CD8-positive, alpha-beta memory T cell (primary cell): ENCODE data around the gene B3GALT4. TPM values are rescaled to one million over a fixed set of nuclear protein-coding genes. Genes with fewer than 3 reads are reported as not detected.
"Not testable (repeated sequence)": the region's sequence is repeated elsewhere in the genome, so short reads cannot be mapped to it uniquely, and the experiment has no call there.

Experiments
- CTCF ChIA-PET: fragments of 350-600 bp; sonication (Branson Sonifier 250); formaldehyde crosslinking; loops from one replicate; lab custom pipeline; 2021; ENCODE audit warnings: antibody characterized with exemption; lab: Charles Lee
- POLR2A ChIA-PET: fragments of 350-600 bp; sonication (Branson Sonifier 250); formaldehyde crosslinking; loops from one replicate; lab custom pipeline; 2021; ENCODE audit warnings: antibody characterized with exemption; lab: Charles Lee
- DNase-seq, 5 donors: peaks; one replicate each; pipeline versions ENCODE4 v3.0.0 to v3.0.0-alpha.2; 2020 to 2022; ENCODE audit warnings: mixed read lengths in 1 of 5
- H3K27ac ChIP-seq: one replicate; pipeline ENCODE4 v1.7.0; 2013; ENCODE audit warnings: low read depth, mild to moderate bottlenecking, low read length, moderate library complexity
- H3K27me3 ChIP-seq: 2 replicates; pipeline ENCODE4 v1.7.0; 2013; ENCODE audit warnings: low read length, mild to moderate bottlenecking; ENCODE audit not compliant: insufficient read depth, poor library complexity, severe bottlenecking
- H3K36me3 ChIP-seq: 2 replicates; pipeline ENCODE4 v1.7.0; 2013; ENCODE audit warnings: mild to moderate bottlenecking, low read length, moderate library complexity; ENCODE audit not compliant: insufficient read depth
- H3K4me1 ChIP-seq: 2 replicates; pipeline ENCODE4 v1.7.0; 2013; ENCODE audit warnings: mild to moderate bottlenecking, low read length, moderate library complexity; ENCODE audit not compliant: insufficient read depth
- H3K4me3 ChIP-seq: 2 replicates; pipeline ENCODE4 v1.7.0; 2013; ENCODE audit warnings: mild to moderate bottlenecking, low read length
- H3K9me3 ChIP-seq: 2 replicates; pipeline ENCODE4 v1.7.0; 2013; ENCODE audit warnings: mild to moderate bottlenecking, low read length
- H3K27ac Mint-ChIP-seq, 8 donors: one replicate each; pipeline ENCODE4 v1.8.0; 2020 to 2021; ENCODE audit warnings: mixed read lengths in 8 of 8, mild to moderate bottlenecking in 6 of 8, inconsistent platforms in 3 of 8, moderate library complexity in 3 of 8
- H3K27me3 Mint-ChIP-seq, 2 donors: one replicate each; pipeline ENCODE4 v1.8.0; 2020 to 2021; ENCODE audit warnings: mixed read lengths in 2 of 2, mild to moderate bottlenecking in 1 of 2, moderate library complexity in 1 of 2
- H3K36me3 Mint-ChIP-seq, 3 donors: one replicate each; pipeline ENCODE4 v1.8.0; 2020 to 2021; ENCODE audit warnings: mixed read lengths in 3 of 3, inconsistent platforms in 1 of 3, mild to moderate bottlenecking in 1 of 3
- H3K4me1 Mint-ChIP-seq, 3 donors: one replicate each; pipeline ENCODE4 v1.8.0; 2020 to 2021; ENCODE audit warnings: mixed read lengths in 3 of 3, inconsistent platforms in 1 of 3, mild to moderate bottlenecking in 1 of 3
- H3K4me3 Mint-ChIP-seq, 7 donors: one replicate each; pipeline ENCODE4 v1.8.0; 2020 to 2021; ENCODE audit warnings: mixed read lengths in 7 of 7, mild to moderate bottlenecking in 6 of 7, moderate library complexity in 4 of 7, inconsistent platforms in 2 of 7
- H3K9me3 Mint-ChIP-seq, 5 donors: one replicate each; pipeline ENCODE4 v1.8.0; 2020 to 2022; ENCODE audit warnings: mixed read lengths in 5 of 5, mild to moderate bottlenecking in 3 of 5, moderate library complexity in 2 of 5, inconsistent platforms in 1 of 5
- polyA plus RNA-seq: library from polyadenylated mRNA; unstranded; fragments of 300-500 nt; fragmentation: Illumina TruSeq; gene quantifications from one replicate; pipeline ENCODE4 v1.2.3, GENCODE V29; 2021
- total RNA-seq, 2 experiments: library from RNA; stranded (reverse); gene quantifications; one replicate each; pipeline ENCODE4 v1.2.3, GENCODE V29; 2021

Gene B3GALT4
- total and polyA plus RNA-seq, 3 experiments from 2014 or later: 6.1 to 35.3 (median 7.0) TPM

DNA sequence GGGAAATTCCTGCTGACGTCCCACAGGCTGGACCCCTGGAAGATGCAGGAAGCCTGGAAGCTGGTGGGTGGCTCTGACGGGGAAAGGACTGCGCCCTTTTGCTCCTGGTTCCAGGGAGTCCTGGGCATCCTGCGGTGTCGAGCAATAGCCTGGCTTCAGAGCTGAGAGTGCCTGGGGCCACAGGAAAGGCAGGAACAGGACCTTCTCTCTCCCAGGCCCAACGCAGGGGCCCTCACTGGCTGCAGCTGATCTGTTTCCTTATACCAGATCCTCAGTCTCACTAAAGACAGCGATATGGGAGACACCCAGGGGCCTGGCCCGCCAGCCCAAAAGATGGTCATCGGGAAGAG is 1.4 kb downstream of the B3GALT4 start:
- H3K4me1 Mint-ChIP-seq: peaks cover 50 to 83% (median 66%) of the 10 kb centered on the region in 3 donors
- peaks cover 29% of the 10 kb centered on the region for H3K36me3 ChIP-seq
- H3K27me3 ChIP-seq: no peaks in the 10 kb centered on the region
- CTCF ChIA-PET: interaction anchor here (0.8 to 3.8 kb wide), 7 partner anchors 10 to 112 kb away, joined by 3 to 38 read pairs (median 9); partner anchors contain the start of genes PFDN6, RGL2 and WDR46
- DNase-seq: no peak
- peaks cover 0 to 90% (median 18%) of the 10 kb centered on the region in 3 donors for H3K36me3 Mint-ChIP-seq
- H3K27me3 Mint-ChIP-seq: no peaks in the 10 kb centered on the region
- peak overlapping the region; percentile 47 to 98 (median 89) for H3K4me3 Mint-ChIP-seq
- H3K4me3 ChIP-seq: peak overlapping the region; percentile 80
- peak overlapping the region; percentile 68 for H3K27ac ChIP-seq
- peaks cover 44% of the 10 kb centered on the region for H3K4me1 ChIP-seq
- no peaks in the 10 kb centered on the region for H3K9me3 ChIP-seq
- POLR2A ChIA-PET: interaction anchor here (0.5 to 2.8 kb wide), 7 partner anchors 9 to 29 kb away, joined by 3 to 41 read pairs (median 9); partner anchors contain the start of genes PFDN6, RGL2 and WDR46
- H3K27ac Mint-ChIP-seq: peak overlapping the region; percentile 60 to 96 (median 92)
- no peaks in the 10 kb centered on the region for H3K9me3 Mint-ChIP-seq

DNA sequence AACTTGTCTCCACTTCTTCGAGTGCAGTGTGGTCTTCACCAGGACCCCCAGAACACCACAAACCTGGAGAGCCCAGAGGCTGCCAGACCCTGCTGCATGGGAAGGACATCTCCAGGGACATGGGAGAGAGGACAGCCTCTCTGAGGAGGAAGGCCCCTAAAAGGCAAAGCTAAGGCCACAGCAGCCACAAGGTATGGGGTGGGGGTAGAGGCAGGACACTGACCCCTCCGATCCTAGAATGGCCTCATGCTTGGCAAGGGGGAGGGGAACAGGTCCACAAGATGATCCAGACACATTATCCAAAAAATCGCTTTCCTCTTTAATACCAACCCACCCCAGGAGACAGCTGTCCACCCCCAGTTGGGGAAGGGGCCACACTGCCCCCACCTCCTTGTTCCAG is 1.9 kb downstream of the B3GALT4 start:
- Mint-ChIP-seq H3K36me3 (peaks cover 0 to 86% (median 17%) of the 10 kb centered on the region in 3 donors), H3K9me3 (no peaks in the 10 kb centered on the region), H3K4me3 (peak overlapping the region; percentile 47 to 98 (median 89)), H3K27ac (peak overlapping the region in 7 of 8 donors; percentile 60 to 96 (median 92)), H3K27me3 (no peaks in the 10 kb centered on the region), H3K4me1 (peaks cover 46 to 79% (median 61%) of the 10 kb centered on the region in 3 donors)
- Histone ChIP-seq H3K4me1 (peaks cover 40% of the 10 kb centered on the region), H3K27ac (no peak overlapping the region), H3K9me3 (no peaks in the 10 kb centered on the region), H3K27me3 (no peaks in the 10 kb centered on the region), H3K4me3 (no peak overlapping the region), H3K36me3 (peaks cover 29% of the 10 kb centered on the region)
- no peak for DNase-seq
- POLR2A ChIA-PET: interaction anchor here (0.9 to 2.7 kb wide), 4 partner anchors 9 to 29 kb away, joined by 3 to 24 read pairs (median 6); partner anchors contain the start of gene RGL2
- CTCF ChIA-PET: interaction anchor here (0.8 to 3.8 kb wide), 5 partner anchors 10 to 112 kb away, joined by 4 to 38 read pairs (median 11); partner anchors contain the start of genes PFDN6, RGL2 and WDR46

DNA sequence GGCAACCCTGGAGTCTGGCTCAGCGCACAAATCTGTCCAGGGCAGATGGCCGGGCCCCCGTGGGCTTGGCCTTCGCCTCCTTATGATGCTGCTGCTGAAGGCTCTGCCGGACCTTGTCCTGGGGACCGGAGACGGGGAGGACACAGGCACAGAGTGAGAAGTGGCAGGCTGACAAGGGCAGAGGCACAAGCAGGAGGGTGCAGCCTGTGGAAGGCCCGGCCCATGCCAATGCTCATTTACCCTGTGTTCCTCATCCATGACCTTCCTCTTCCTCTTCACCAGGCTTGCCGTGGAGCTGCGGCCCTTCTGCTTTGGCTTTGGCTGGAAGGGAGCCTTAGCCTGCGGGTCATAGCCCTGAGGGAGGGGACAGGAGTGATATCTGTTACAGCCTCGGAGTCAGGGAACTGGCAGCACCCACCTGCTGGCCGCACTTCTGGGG is 2.4 kb downstream of the B3GALT4 start:
- CTCF ChIA-PET: interaction anchor here (3.2 to 3.8 kb wide), 2 partner anchors 9 to 19 kb away, joined by 33 to 38 read pairs; partner anchors contain the start of genes PFDN6, RGL2 and WDR46
- POLR2A ChIA-PET: interaction anchor here (0.9 to 1.8 kb wide), 2 partner anchors 8 to 20 kb away, joined by 3 to 9 read pairs; partner anchors contain the start of gene RGL2

DNA sequence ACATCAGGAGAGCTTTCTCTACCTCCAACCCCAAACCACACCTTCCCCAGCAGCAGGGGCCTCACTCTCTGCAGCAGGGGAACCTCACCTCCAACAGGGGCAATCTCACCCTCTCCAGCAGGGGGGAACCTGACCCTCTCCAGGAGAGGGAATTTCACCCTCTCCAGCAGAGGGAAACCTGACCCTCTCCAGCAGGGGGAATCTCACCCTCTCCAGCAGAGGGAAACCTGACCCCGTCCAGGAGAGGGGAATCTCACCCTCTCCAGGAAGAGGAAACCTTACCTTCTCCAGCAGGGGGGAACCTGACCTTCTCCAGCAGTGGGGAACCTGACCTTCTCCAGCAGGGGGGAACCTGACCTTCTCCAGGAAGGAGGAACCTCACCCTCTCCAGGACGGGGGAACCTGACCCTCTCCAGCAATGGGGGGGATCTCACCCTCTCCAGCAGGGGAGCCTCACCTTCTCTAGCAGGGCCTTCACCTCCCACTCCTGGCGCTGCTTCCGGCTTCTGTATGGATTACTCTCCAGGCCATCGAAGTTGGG is 3.1 kb downstream of the B3GALT4 start:
- ChIA-PET POLR2A (no interaction called here), CTCF (interaction anchor here (3.8 kb wide), 1 partner anchor 8 kb away, joined by 38 read pairs; the partner anchor contains the start of genes PFDN6 and WDR46)
- Histone ChIP-seq H3K27ac (peak overlapping the region; percentile 16), H3K9me3 (no peaks in the 10 kb centered on the region), H3K4me1 (peaks cover 30% of the 10 kb centered on the region), H3K4me3 (no peak overlapping the region), H3K36me3 (peaks cover 30% of the 10 kb centered on the region), H3K27me3 (no peaks in the 10 kb centered on the region)
- H3K4me3 Mint-ChIP-seq: peak overlapping the region in 3 of 7 donors; percentile 29 to 98 (median 40)
- DNase-seq: no peak
- peaks cover 36 to 66% (median 49%) of the 10 kb centered on the region in 3 donors for H3K4me1 Mint-ChIP-seq
- H3K9me3 Mint-ChIP-seq: no peaks in the 10 kb centered on the region
- H3K27me3 Mint-ChIP-seq: no peaks in the 10 kb centered on the region
- H3K36me3 Mint-ChIP-seq: peaks cover 0 to 84% (median 12%) of the 10 kb centered on the region in 3 donors
- H3K27ac Mint-ChIP-seq: peak overlapping the region in 5 of 8 donors; percentile 43 to 90 (median 70)

More for the DNA sequence above, 2.4 kb downstream of the B3GALT4 start:
- peak overlapping the region in 4 of 8 donors; percentile 38 to 92 (median 90) for H3K27ac Mint-ChIP-seq
- H3K27me3 Mint-ChIP-seq: no peaks in the 10 kb centered on the region
- DNase-seq: no peak
- H3K36me3 Mint-ChIP-seq: peaks cover 0 to 85% (median 17%) of the 10 kb centered on the region in 3 donors
- Histone ChIP-seq H3K36me3 (peaks cover 31% of the 10 kb centered on the region), H3K27ac (no peak overlapping the region), H3K27me3 (no peaks in the 10 kb centered on the region), H3K4me1 (peaks cover 35% of the 10 kb centered on the region), H3K4me3 (no peak overlapping the region), H3K9me3 (no peaks in the 10 kb centered on the region)
- H3K4me3 Mint-ChIP-seq: peak overlapping the region in 5 of 7 donors; percentile 29 to 98 (median 89)
- peaks cover 43 to 74% (median 57%) of the 10 kb centered on the region in 3 donors for H3K4me1 Mint-ChIP-seq
- no peaks in the 10 kb centered on the region for H3K9me3 Mint-ChIP-seq

DNA sequence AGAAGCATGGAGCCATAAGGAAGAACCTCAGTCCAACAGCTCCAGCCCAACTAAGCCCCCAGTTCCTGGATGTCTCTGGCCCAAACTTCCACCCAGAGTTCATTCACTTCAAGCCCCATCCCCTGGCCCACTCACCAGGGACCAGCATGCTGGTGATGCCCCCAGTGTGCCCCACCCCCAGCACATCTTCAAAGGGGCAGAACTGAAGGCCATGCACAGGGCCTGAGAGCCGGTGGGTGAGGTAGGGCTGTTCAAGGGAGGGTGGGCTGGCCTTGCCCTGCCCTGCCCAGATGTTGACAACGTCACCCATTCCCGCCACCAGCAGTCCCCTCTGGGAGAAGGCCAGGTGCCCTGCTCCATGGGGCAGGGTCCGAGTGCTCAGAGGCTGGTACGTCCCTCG is 3.6 kb downstream of the B3GALT4 start:
- no peaks in the 10 kb centered on the region for H3K27me3 ChIP-seq
- H3K36me3 Mint-ChIP-seq: peaks cover 0 to 82% (median 12%) of the 10 kb centered on the region in 3 donors
- no peaks in the 10 kb centered on the region for H3K9me3 ChIP-seq
- POLR2A ChIA-PET: interaction anchor here (0.8 kb wide), 1 partner anchor 9 kb away, joined by 4 read pairs; the partner anchor contains the start of genes PFDN6 and WDR46
- H3K27me3 Mint-ChIP-seq: no peaks in the 10 kb centered on the region
- CTCF ChIA-PET: no interaction called here
- peak overlapping the region in 3 of 8 donors; percentile 47 to 70 (median 64) for H3K27ac Mint-ChIP-seq
- H3K4me1 Mint-ChIP-seq: peaks cover 33 to 61% (median 44%) of the 10 kb centered on the region in 3 donors
- peak overlapping the region in 3 of 7 donors; percentile 29 to 98 (median 36) for H3K4me3 Mint-ChIP-seq
- no peak overlapping the region for H3K4me3 ChIP-seq
- H3K4me1 ChIP-seq: peaks cover 30% of the 10 kb centered on the region
- peak overlapping the region; percentile 16 for H3K27ac ChIP-seq
- peaks cover 25% of the 10 kb centered on the region for H3K36me3 ChIP-seq
- no peak for DNase-seq
- no peaks in the 10 kb centered on the region for H3K9me3 Mint-ChIP-seq

DNA sequence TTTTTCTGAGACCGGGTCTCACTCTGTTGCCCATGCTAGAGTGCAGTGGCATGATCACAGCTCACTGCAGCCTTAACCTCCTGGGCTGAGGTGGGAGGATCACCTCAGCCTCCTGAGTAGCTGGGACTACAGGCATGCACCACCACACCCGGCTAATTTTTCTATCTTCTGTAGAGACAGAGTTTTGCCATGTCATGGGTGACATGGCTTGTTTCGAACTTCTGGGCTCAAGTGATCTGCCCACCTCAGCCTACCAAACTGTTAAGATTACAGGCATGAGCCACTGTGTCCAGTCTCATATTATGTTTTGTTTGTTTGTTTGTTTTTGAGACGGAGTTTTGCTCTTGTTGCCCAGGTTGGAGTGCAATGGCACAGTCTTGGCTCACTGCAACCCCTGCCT is 8.3 kb downstream of the B3GALT4 start:
- DNase-seq, H3K27me3 ChIP-seq, H3K4me3 ChIP-seq, POLR2A ChIA-PET, H3K27me3 Mint-ChIP-seq, CTCF ChIA-PET, H3K27ac Mint-ChIP-seq, H3K9me3 ChIP-seq, H3K27ac ChIP-seq, H3K9me3 Mint-ChIP-seq: not testable (repeated sequence)
- peaks cover 6 to 74% (median 16%) of the 10 kb centered on the region in 3 donors for H3K36me3 Mint-ChIP-seq
- H3K4me1 Mint-ChIP-seq: peaks cover 31 to 55% (median 45%) of the 10 kb centered on the region in 3 donors
- H3K4me1 ChIP-seq: peaks cover 18% of the 10 kb centered on the region
- H3K36me3 ChIP-seq: peaks cover 29% of the 10 kb centered on the region
- H3K4me3 Mint-ChIP-seq: peak overlapping the region in 1 of 7 donors; percentile 59

DNA sequence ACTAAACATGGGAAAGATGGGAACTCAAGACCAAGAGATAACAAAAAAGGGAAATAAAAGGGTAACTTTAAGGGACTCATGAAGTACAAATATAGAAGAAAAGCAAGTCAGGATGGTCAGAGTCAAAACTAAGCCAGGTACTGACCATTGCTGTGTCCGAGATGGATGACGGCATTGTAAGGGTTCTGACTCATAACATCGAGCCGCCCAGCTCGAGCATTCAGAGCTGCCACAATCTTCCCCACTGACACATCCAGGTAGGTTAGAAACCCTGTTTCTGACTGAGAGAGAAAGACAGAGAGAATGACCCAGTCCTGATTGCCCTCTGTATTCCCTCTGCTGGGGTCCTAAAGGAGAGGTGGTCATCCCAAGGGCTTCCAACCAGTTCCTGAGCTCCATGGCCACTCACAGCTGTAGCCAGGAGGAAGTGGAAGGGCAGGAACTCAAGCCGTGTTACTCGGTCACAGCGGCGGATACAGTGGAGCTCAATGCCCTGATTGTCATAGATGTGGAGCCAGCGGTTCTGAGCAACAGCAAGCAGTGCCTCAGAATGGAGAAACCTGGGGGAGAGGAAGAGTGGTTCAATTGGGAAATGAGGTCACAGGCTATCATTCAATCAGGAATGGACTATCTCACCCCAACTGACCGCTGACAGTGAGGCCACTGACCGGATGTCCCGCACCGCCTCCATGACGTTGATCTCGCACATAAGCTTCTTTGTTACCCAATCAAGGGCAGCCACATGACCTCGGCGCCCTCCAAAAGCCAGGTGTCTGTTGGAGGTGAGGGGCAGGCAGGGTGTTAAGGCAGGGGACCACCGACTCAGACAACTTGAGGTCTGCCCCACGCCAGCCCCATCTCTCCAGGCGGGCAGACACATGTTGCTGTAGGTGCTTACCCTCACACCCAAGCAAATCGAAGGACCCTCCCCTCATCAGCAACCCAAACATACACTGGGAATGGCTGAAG is 10.3 kb downstream of the B3GALT4 start:
- POLR2A ChIA-PET: interaction anchor here (0.7 to 3.6 kb wide), 7 partner anchors 8 to 58 kb away, joined by 3 to 41 read pairs (median 8); partner anchors contain the start of genes B3GALT4, RGL2 and ZBTB22
- peaks cover 37 to 50% (median 49%) of the 10 kb centered on the region in 3 donors for H3K4me1 Mint-ChIP-seq
- no peaks in the 10 kb centered on the region for H3K27me3 ChIP-seq
- DNase-seq: no peak
- H3K27ac Mint-ChIP-seq: peak overlapping the region in 6 of 8 donors; percentile 44 to 95 (median 73)
- H3K36me3 ChIP-seq: peaks cover 34% of the 10 kb centered on the region
- no peak overlapping the region for H3K27ac ChIP-seq
- no peak overlapping the region for H3K4me3 ChIP-seq
- peaks cover 24% of the 10 kb centered on the region for H3K4me1 ChIP-seq
- H3K4me3 Mint-ChIP-seq: peak overlapping the region; percentile 89 to 99 (median 97)
- no peaks in the 10 kb centered on the region for H3K9me3 Mint-ChIP-seq
- peaks cover 6 to 68% (median 15%) of the 10 kb centered on the region in 3 donors for H3K36me3 Mint-ChIP-seq
- H3K9me3 ChIP-seq: no peaks in the 10 kb centered on the region
- no peaks in the 10 kb centered on the region for H3K27me3 Mint-ChIP-seq
- CTCF ChIA-PET: interaction anchor here (0.8 to 5.3 kb wide), 3 partner anchors 9 to 25 kb away, joined by 3 to 38 read pairs (median 4); partner anchors contain the start of genes B3GALT4, RPS18 and VPS52
